Measurements from ENCODE around the gene P3H2.

GRCh38 chr3:190121061-190121377 lies 322 bp upstream of the P3H2 start:
- TF ChIP-seq ATF2 (tag by site-specific recombination; IDR thresholded peaks at IDR 0.05; ENCODE audit: low read depth) (no peak), CTCF (tag by site-specific recombination; IDR thresholded peaks at IDR 0.05) (no peak), HOXD13 (CRISPR knock-in tag; IDR thresholded peaks at IDR 0.05; ENCODE audit: borderline replicate concordance) (no peak), ZNF404 (tag by site-specific recombination; IDR thresholded peaks at IDR 0.05) (no peak), ZBTB6 (tag by site-specific recombination; IDR thresholded peaks at IDR 0.05) (no peak), OVOL3 (tag by site-specific recombination; IDR thresholded peaks at IDR 0.05) (no peak), ZNF514 (tag by site-specific recombination; IDR thresholded peaks at IDR 0.05) (no peak), ZBTB8A (tag by site-specific recombination; IDR thresholded peaks at IDR 0.05) (no peak), YY1 (tag by site-specific recombination; IDR thresholded peaks at IDR 0.05) (no peak)
